Memory B cell (primary cell): ENCODE measurements around the gene TTLL5.
A peak's percentile ranks its signal among the peaks of the same experiment; 100 is the strongest.

Experiments
- ATAC-seq: fragments of 150-1000 bp; cut with Tn5 transposase; 2 replicates; pipeline ENCODE4 v1.10.0; 2021; ENCODE audit warnings: low read depth, mild to moderate bottlenecking, moderate library complexity
- DNase-seq, 2 donors: peaks; one replicate each; pipeline ENCODE4 v3.0.0; 2022; ENCODE audit warnings: low spot score in 2 of 2
- H3K27ac Mint-ChIP-seq: one replicate; pipeline ENCODE4 v1.8.0; 2022; ENCODE audit warnings: mild to moderate bottlenecking, moderate library complexity, mixed read lengths
- H3K27me3 Mint-ChIP-seq: one replicate; pipeline ENCODE4 v1.8.0; 2022; ENCODE audit warnings: mixed read lengths
- H3K36me3 Mint-ChIP-seq: one replicate; pipeline ENCODE4 v1.8.0; 2022; ENCODE audit warnings: mild to moderate bottlenecking, mixed read lengths
- H3K4me1 Mint-ChIP-seq: one replicate; pipeline ENCODE4 v1.8.0; 2022; ENCODE audit warnings: mixed read lengths
- H3K4me3 Mint-ChIP-seq: one replicate; pipeline ENCODE4 v1.8.0; 2022; ENCODE audit warnings: mild to moderate bottlenecking, moderate library complexity, mixed read lengths
- H3K9me3 Mint-ChIP-seq: one replicate; pipeline ENCODE4 v1.8.0; 2022; ENCODE audit warnings: mixed read lengths

TTLL5 gene

DNA sequence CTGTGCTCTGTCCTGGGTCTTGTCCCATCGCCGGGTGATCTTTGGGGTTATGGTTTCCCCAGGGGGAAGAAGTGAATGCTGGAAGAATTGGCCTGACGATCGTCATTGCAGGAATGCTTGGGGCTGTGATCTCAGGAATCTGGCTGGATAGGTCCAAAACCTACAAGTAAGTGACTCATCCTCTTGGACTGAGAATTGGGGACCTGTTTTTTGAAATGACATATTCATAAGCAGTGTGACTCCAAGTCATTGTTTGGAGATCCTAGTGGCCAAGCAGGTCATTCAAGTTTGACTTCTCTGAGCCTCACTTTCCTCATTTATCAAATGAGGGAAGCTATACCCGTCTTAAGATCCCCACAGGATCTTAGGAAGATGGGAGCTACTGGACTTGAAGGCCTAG is 26.2 kb upstream of the TTLL5 start:
- peaks cover 2% of the 10 kb centered on the region for H3K36me3 Mint-ChIP-seq
- no peak overlapping the region for H3K27ac Mint-ChIP-seq
- DNase-seq: no peak
- no peaks in the 10 kb centered on the region for H3K4me1 Mint-ChIP-seq
- H3K27me3 Mint-ChIP-seq: no peaks in the 10 kb centered on the region
- ATAC-seq: no peak
- no peak overlapping the region for H3K4me3 Mint-ChIP-seq
- H3K9me3 Mint-ChIP-seq: no peaks in the 10 kb centered on the region

DNA sequence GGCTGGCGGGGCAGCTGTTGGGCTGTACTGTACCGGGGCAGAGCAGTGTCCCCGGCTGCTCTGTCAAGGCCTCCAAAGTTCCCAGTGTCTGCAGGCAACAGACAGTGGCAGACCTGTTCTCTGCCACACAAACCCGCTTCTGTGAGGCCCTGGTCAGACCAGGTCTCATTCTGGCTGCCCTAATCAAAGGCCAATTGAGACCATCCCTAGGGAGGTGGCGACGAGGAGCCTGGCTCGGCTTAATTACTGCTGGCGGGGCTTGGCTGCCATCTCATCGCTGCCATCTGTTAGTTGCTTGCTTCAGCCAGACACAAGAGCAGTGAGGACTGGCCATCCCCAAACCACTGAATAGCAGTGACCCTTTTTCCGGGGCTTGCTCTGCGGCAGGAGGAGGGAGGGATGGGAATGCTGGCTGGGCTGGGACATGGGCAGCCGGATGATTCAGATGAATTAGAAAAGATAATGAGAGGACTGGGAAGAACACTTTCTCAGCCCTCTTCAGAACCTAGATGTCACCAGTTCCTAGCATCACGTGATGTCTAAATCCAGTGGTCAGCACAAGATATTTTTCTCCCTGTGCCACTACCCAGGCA is 24.9 kb upstream of the TTLL5 start:
- Mint-ChIP-seq H3K36me3 (peaks cover 4% of the 10 kb centered on the region), H3K4me1 (no peaks in the 10 kb centered on the region), H3K27me3 (no peaks in the 10 kb centered on the region), H3K4me3 (no peak overlapping the region), H3K27ac (no peak overlapping the region), H3K9me3 (no peaks in the 10 kb centered on the region)
- DNase-seq (no peak), ATAC-seq (no peak)

DNA sequence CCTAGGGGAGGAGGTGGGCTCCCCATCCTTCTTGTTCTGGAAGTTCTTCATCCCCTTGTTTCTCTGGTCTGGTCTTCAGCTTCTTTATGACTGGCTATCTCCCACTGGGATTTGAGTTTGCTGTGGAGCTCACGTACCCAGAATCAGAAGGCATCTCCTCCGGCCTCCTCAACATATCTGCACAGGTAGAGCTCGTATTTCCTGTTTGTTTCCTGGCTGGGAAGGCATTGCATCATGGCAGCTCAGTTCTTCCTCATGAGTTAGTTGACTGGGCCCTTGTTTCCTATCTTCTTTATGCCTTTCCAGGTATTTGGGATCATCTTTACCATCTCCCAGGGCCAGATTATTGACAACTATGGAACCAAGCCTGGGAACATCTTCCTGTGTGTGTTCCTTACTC is 20.2 kb upstream of the TTLL5 start:
- Mint-ChIP-seq H3K4me1 (no peaks in the 10 kb centered on the region), H3K36me3 (peaks cover 9% of the 10 kb centered on the region), H3K27ac (no peak overlapping the region), H3K4me3 (no peak overlapping the region), H3K9me3 (no peaks in the 10 kb centered on the region), H3K27me3 (no peaks in the 10 kb centered on the region)
- ATAC-seq (no peak), DNase-seq (no peak)

DNA sequence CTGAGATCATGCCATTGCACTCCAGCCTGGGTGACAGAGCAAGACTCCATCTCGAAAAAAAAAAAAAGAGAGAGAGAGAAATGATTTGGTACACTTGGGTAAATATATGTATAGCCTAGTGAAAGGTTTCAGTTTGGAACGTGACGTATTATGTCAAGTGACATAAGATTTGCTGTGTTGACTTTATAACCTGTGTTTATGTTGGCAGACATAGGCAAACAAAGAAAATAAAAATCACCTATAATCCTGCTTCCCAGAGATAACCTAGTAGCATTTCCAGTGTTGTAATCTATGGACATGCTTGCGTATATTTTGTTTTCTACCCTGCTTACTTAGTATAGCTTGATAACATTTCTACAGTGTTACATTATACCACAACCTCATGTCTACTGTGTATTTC is 17.1 kb upstream of the TTLL5 start:
- Mint-ChIP-seq H3K4me3 (no peak overlapping the region), H3K36me3 (peaks cover 16% of the 10 kb centered on the region), H3K27ac (no peak overlapping the region), H3K4me1 (no peaks in the 10 kb centered on the region), H3K9me3 (no peaks in the 10 kb centered on the region), H3K27me3 (no peaks in the 10 kb centered on the region)
- no peak for DNase-seq
- ATAC-seq: no peak

DNA sequence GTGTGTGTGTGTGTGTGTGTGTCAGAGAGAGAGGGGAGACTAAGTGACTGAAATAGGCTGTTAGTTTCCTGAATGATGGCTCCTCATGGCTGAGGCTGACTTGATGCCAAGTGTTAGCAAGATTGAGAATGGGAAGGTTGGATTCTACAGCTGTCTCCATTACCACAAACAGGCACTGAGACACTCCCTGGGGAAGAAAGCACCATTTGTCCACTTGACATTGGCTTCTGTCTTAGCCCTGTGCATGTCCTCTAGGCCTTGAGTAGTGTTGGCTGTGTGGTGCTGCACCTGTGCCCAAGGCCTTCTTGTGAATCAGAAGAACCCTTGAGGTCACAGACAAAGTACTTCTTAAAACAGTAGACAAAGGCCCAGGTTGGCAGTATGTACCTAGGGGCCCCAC is 16.0 kb upstream of the TTLL5 start:
- no peak for ATAC-seq
- no peak overlapping the region for H3K27ac Mint-ChIP-seq
- H3K4me3 Mint-ChIP-seq: no peak overlapping the region
- no peaks in the 10 kb centered on the region for H3K9me3 Mint-ChIP-seq
- H3K36me3 Mint-ChIP-seq: peaks cover 24% of the 10 kb centered on the region
- DNase-seq: no peak
- H3K4me1 Mint-ChIP-seq: no peaks in the 10 kb centered on the region
- H3K27me3 Mint-ChIP-seq: no peaks in the 10 kb centered on the region

DNA sequence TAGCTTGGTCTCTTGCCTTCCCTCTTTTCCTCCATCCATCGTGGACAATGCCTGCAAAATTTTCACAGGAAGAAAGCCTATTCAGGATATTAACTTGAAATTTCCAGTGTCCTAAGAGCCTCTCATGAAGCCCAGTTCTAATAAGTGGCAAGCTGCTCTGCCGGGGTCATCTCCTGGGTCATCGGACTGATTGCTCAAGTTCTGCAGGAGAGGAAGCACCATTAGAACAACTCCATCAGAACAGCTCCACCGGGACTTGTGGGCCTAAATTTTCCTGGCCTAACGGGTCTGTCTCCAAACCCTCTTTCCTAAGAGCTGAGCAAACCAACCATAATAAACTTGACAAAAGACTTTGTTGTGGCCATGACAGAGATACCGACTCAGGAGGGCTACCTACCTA is 14.3 kb upstream of the TTLL5 start:
- DNase-seq (no peak), ATAC-seq (no peak)
- no peaks in the 10 kb centered on the region for H3K4me1 Mint-ChIP-seq
- no peaks in the 10 kb centered on the region for H3K9me3 Mint-ChIP-seq
- no peaks in the 10 kb centered on the region for H3K27me3 Mint-ChIP-seq
- H3K4me3 Mint-ChIP-seq: no peak overlapping the region
- H3K27ac Mint-ChIP-seq: no peak overlapping the region
- peaks cover 35% of the 10 kb centered on the region for H3K36me3 Mint-ChIP-seq

DNA sequence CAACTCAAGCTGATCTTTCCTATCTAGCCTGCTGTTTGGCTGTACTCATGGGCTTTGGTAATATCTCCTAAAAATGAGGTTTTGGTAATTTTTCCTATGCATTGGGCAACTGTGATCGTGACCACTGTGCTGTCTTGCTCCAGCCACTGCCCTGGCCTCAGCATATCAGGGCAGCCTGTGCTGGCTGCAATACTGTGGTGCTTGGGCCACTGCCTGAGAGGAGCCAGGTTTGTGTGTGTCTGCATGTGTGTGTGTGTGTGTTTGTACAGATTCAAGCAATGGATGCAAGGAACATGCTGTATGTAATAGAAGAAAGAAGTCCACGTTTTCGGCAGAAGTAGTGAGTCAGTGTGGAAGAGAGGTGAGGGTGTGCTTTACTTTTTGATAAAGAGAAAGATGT is 13.4 kb upstream of the TTLL5 start:
- ATAC-seq (no peak), DNase-seq (no peak)
- Mint-ChIP-seq H3K4me3 (no peak overlapping the region), H3K27ac (peak overlapping the region; percentile 8), H3K4me1 (no peaks in the 10 kb centered on the region), H3K27me3 (no peaks in the 10 kb centered on the region), H3K9me3 (no peaks in the 10 kb centered on the region), H3K36me3 (peaks cover 37% of the 10 kb centered on the region)

DNA sequence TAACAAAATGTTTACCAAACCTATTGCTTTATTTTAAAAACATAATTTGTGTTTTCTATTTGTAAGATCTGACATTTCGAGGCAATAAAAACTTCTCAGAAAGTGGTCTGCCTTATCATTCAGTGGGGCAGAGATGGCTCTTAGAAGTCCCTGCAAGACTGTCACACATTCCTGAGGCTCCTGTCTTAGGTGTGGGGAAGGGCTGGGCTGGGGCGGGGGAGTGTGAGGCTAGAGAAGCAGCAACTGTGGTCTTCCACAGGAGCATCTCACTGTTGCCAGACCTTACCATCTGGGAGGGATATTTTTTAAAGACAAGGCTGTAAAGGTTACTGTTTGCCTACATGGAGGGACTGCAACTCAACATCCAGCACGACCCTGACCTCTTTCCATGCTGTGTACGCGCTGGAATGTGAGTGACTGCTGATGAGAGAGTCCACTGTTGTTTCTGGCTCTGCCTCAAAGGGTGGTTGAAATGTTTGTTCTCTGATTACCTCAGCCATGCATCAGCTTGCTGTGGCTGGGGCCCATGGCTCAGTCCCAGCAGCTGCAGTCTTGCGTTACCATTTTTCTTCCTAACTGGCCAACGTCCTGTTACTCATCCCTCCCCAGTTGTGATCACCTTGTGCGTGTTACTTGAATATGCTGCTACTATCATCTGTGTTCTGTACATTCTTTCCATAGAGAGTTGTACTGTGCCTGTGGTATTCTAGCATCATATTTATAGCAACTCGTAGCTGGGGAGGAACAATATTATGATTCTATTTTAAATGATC is 12.8 kb upstream of the TTLL5 start:
- H3K27ac Mint-ChIP-seq: no peak overlapping the region
- H3K4me1 Mint-ChIP-seq: no peaks in the 10 kb centered on the region
- H3K9me3 Mint-ChIP-seq: no peaks in the 10 kb centered on the region
- H3K27me3 Mint-ChIP-seq: no peaks in the 10 kb centered on the region
- H3K4me3 Mint-ChIP-seq: no peak overlapping the region
- DNase-seq (no peak), ATAC-seq (no peak)
- peaks cover 41% of the 10 kb centered on the region for H3K36me3 Mint-ChIP-seq

DNA sequence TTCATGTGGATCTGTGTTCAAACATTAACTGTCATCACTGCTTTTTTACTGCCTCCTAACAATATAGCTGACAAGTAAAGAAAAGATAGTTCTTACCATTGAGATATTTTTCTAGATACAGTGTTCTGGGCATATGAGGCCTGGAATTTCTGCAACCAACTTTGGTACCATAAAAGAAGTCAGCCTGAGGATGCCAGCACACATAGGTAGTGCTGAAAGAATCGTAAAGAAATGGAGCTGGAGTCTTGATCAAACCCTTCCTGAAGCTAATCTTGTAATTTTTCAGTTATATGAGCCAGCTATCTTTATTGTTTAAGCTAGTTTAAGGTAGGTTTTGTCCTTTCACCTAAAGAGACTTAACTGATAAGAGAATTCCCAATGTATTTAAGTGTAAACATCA is 11.7 kb upstream of the TTLL5 start:
- Mint-ChIP-seq H3K27ac (no peak overlapping the region), H3K27me3 (no peaks in the 10 kb centered on the region), H3K9me3 (no peaks in the 10 kb centered on the region), H3K4me3 (no peak overlapping the region), H3K4me1 (no peaks in the 10 kb centered on the region), H3K36me3 (peaks cover 38% of the 10 kb centered on the region)
- no peak for ATAC-seq
- no peak for DNase-seq

DNA sequence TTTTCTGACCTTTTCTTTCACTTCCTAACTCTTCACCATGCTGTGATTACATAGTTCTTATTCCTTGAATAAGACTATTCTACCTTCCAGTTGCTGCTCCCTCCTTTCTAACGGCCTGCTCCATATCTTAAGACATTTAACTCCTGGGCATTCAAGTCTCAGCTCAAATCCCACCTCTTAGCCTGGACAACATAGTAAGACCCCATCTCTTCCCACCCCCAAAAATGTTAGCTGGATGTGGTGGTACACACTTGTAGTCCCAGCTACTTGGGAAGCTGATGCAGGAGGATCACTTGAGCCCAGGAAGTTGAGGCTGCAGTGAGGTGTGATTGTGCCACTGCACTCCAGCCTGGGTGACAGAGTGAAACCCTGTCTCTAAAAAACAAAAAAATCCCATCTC is 11.3 kb upstream of the TTLL5 start:
- H3K27ac Mint-ChIP-seq: no peak overlapping the region
- no peak overlapping the region for H3K4me3 Mint-ChIP-seq
- no peaks in the 10 kb centered on the region for H3K9me3 Mint-ChIP-seq
- no peaks in the 10 kb centered on the region for H3K27me3 Mint-ChIP-seq
- ATAC-seq (no peak), DNase-seq (no peak)
- no peaks in the 10 kb centered on the region for H3K4me1 Mint-ChIP-seq
- peaks cover 39% of the 10 kb centered on the region for H3K36me3 Mint-ChIP-seq

DNA sequence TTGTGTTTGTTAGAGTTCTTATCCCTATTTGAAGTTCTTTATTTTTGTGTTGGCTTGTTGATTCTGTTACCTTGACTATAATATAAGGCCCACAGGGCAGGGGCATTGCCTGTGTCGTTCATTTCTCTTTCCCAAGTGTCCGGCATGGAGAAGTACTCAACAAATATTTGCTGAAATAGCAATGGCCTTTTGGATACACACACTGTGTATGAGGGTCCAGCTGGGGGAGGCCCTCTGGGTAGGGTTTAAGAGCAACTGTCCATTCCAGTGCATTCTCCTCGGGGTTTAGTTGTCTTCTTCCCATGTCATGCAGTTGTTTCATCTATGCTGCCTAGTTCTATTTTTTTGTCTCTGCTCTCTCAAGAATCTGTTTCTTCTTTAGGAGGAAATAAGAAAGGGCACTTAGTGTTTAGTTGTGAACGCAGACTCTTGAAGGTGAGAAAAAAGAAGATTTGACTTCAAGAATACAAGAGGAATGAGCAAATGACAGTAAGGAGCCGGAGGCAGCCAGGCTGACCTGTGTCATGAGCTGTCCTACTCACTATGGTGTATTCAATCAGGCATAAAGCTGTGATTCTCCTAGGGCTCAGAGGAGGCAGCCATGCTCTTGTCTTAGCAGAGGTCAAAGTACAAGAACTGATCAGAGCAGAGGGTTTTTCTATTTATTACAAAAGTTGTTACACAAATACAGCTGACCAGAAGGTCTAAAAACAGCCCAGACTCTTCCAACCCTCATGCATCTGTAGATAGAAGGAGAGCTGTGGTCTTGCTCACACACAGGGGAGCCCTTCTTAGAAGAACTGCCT is 10.6 kb upstream of the TTLL5 start:
- Mint-ChIP-seq H3K27ac (no peak overlapping the region), H3K4me1 (no peaks in the 10 kb centered on the region), H3K9me3 (no peaks in the 10 kb centered on the region), H3K4me3 (no peak overlapping the region), H3K27me3 (no peaks in the 10 kb centered on the region), H3K36me3 (peaks cover 41% of the 10 kb centered on the region)
- no peak for ATAC-seq
- no peak for DNase-seq

DNA sequence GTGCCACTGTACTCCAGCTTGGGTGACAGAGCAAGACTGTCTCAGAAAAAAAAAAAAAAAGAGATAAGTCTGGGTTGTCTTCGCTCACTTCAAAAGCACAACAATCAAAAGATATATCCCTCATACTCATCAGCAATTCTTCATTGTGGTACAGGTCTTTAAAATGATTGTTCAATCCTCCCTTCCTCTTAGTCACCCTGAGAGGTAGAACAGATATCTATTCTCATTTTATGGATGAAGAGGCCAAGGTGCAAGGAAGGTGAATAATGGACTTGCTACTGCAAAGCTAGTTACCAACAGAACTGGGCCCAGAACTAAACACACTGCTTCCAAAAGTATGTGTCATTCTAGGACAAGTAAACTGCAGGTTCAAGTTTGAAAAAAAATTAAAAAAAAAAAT is 7.5 kb upstream of the TTLL5 start:
- Mint-ChIP-seq H3K27me3 (no peaks in the 10 kb centered on the region), H3K27ac (no peak overlapping the region), H3K4me1 (peaks cover under 1% of the 10 kb centered on the region), H3K36me3 (peaks cover 37% of the 10 kb centered on the region), H3K4me3 (no peak overlapping the region), H3K9me3 (no peaks in the 10 kb centered on the region)
- ATAC-seq: no peak
- DNase-seq: no peak

DNA sequence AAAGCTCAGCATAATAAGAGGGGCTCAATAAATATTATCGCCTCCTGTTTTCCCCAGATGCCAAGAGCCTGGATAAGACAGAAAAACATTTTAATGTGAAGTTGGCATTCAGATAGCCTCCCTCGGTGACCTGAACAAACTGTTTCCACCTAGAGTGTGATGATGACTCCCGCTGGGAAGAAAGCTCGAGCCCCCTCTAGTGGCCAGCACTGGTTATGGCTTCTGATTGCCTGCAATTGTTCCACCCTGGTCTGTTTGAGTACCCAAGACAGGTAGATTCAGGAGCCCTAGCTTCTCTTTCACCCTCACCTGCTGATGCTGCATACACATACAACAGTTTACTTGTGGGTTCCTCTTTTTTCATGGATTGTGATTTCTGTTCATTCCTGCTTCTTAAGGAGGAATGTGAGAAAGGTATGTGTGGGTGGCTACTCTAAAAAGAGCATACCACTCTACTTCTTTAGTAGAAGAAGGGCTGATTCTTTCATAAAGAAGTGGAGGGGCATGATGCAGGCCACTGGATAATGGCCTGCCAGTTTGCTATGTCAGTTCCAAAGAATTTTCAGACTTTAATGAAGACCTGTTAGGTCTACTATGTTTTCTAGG is 6.8 kb upstream of the TTLL5 start:
- H3K36me3 Mint-ChIP-seq: peaks cover 33% of the 10 kb centered on the region
- H3K4me3 Mint-ChIP-seq: no peak overlapping the region
- ATAC-seq: peak; percentile 91

DNA sequence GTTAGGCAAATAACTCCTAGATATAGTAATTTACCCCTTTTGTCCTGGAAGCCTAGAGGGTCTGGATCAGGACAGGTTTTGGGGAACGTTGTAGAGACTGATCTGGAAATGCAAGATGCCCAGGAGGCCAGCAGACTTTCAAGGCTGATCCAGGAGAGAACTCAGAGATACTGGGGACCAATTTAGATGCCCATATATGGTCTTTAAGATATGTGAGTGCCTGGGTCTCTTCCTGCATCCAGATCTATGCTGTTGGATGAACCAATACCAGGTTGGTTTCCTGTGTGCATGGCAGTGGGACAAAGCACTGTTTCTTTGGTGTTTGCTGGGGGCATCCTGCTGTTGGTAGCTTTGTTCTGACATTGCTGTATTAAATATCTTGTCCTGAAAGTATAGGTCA is 5.8 kb upstream of the TTLL5 start:
- H3K4me3 Mint-ChIP-seq: no peak overlapping the region
- no peak overlapping the region for H3K27ac Mint-ChIP-seq
- H3K4me1 Mint-ChIP-seq: peaks cover 9% of the 10 kb centered on the region
- no peaks in the 10 kb centered on the region for H3K27me3 Mint-ChIP-seq
- ATAC-seq (no peak), DNase-seq (no peak)
- H3K9me3 Mint-ChIP-seq: no peaks in the 10 kb centered on the region
- peaks cover 24% of the 10 kb centered on the region for H3K36me3 Mint-ChIP-seq

More for the DNA sequence above, 6.8 kb upstream of the TTLL5 start:
- H3K27me3 Mint-ChIP-seq: no peaks in the 10 kb centered on the region
- H3K4me1 Mint-ChIP-seq: peaks cover 3% of the 10 kb centered on the region
- no peaks in the 10 kb centered on the region for H3K9me3 Mint-ChIP-seq
- H3K27ac Mint-ChIP-seq: no peak overlapping the region
- DNase-seq: peak; percentile 81 to 83
